Nephron (organoid): ENCODE data around the gene SMOC2.

Experiments
- H3K27ac Mint-ChIP-seq, 3 experiments: 2 replicates each; pipeline ENCODE4 v1.8.0; 2020; ENCODE audit warnings: mixed read lengths in 3 of 3, mild to moderate bottlenecking in 2 of 3, moderate library complexity in 1 of 3
- H3K27me3 Mint-ChIP-seq: 2 replicates; pipeline ENCODE4 v1.8.0; 2021; ENCODE audit warnings: low read depth, mild to moderate bottlenecking, moderate library complexity, mixed read lengths
- H3K36me3 Mint-ChIP-seq: 2 replicates; pipeline ENCODE4 v1.8.0; 2020; ENCODE audit warnings: low read depth, mixed read lengths
- H3K4me1 Mint-ChIP-seq: 2 replicates; pipeline ENCODE4 v1.8.0; 2020; ENCODE audit warnings: mixed read lengths
- H3K4me3 Mint-ChIP-seq, 3 experiments: 2 replicates each; pipeline ENCODE4 v1.8.0; 2020; ENCODE audit warnings: mild to moderate bottlenecking in 3 of 3, mixed read lengths in 3 of 3, moderate library complexity in 2 of 3
- H3K9me3 Mint-ChIP-seq: 2 replicates; pipeline ENCODE4 v1.8.0; 2020; ENCODE audit warnings: mixed read lengths
- CTCF ChIP-seq, 3 experiments: fragments of 200-600 bp; sonication (generic); IDR thresholded peaks; one replicate each; pipeline ENCODE4 v1.5.0; 2021; ENCODE audit warnings: antibody characterized with exemption in 3 of 3; ENCODE audit not compliant: unreplicated experiment in 3 of 3

The SMOC2 gene

DNA sequence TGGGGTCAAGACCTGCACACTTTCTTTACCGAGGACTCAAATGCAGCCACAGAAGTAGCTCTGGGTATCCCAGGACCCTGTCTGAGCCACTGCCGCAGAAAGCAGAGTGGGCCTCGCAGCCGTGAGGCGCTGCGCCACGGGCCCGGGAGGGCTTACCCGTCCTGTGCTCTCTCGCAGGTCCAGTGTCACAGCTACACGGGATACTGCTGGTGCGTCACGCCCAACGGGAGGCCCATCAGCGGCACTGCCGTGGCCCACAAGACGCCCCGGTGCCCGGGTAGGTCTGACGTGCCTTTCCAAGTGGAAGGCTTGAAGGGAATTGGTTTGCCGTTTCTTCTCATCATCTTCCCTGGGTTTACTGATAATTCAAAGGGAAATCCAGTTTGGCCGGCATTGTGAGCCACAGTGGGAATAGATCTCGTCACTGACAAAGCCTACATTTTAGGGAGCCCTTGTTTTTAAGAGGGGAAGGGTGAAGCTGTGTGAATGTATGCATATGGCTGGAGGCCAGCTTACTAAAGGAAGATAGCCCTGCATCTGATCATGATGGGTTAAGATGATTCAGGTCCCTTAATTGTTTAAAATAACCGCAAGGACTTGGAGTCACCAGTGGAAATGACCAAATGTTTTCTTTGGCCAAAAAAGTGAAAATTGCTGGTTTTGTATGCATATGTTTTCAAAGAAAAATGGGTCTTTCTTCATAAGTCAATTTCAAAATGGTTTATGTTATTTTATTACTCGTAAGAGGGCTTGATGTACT is 86.6 kb downstream of the SMOC2 start:
- Mint-ChIP-seq H3K4me1 (peaks cover 71% of the 10 kb centered on the region), H3K36me3 (peaks cover 2% of the 10 kb centered on the region), H3K9me3 (no peaks in the 10 kb centered on the region), H3K27ac (peak overlapping the region in 2 of 3 experiments; percentile 78), H3K4me3 (no peak overlapping the region), H3K27me3 (peaks cover 12% of the 10 kb centered on the region)
- TF ChIP-seq CTCF (IDR thresholded peaks at IDR 0.05; ENCODE audit: unreplicated experiment in 3 of 3): no peak

- Mint-ChIP-seq H3K27ac (peak overlapping the region in 1 of 3 experiments; percentile 53), H3K27me3 (peaks cover 12% of the 10 kb centered on the region), H3K9me3 (no peaks in the 10 kb centered on the region), H3K4me1 (peaks cover 80% of the 10 kb centered on the region), H3K36me3 (no peaks in the 10 kb centered on the region), H3K4me3 (no peak overlapping the region)
- TF ChIP-seq CTCF (IDR thresholded peaks at IDR 0.05; ENCODE audit: unreplicated experiment in 3 of 3): no peak
Observed at GRCh38 chr6:168528474-168529095, 87.6 kb downstream of the SMOC2 start.

DNA sequence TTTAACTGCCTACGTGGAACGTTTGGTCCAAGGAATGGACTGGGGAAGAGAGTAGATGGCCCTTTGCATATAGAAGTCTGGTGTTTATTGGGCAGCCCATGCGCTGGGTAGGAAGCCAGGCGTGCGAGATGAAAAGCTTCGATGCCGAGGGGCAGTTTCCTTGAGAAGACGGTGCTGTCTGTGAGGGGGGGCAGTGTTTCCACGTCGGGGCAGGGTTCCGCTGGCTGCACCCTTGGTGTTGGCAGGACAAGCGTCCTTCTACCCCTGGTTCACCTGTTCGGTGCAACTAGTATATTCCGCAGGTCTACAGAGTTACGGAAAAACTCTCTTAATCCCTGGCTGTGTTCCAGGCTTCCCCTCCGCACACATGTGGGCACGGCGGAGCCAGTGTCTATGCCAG is 88.2 kb downstream of the SMOC2 start:
- H3K9me3 Mint-ChIP-seq: no peaks in the 10 kb centered on the region
- no peak overlapping the region for H3K4me3 Mint-ChIP-seq
- H3K4me1 Mint-ChIP-seq: peaks cover 75% of the 10 kb centered on the region
- no peak overlapping the region for H3K27ac Mint-ChIP-seq
- TF ChIP-seq CTCF (IDR thresholded peaks at IDR 0.05; ENCODE audit: unreplicated experiment in 3 of 3): no peak
- peaks cover 12% of the 10 kb centered on the region for H3K27me3 Mint-ChIP-seq
- H3K36me3 Mint-ChIP-seq: no peaks in the 10 kb centered on the region

GRCh38 chr6:168530653-168531071 is 89.7 kb downstream of the SMOC2 start:
- peak in 1 of 3 experiments; percentile 7 for TF ChIP-seq CTCF (IDR thresholded peaks at IDR 0.05; ENCODE audit: unreplicated experiment in 3 of 3)
- H3K27ac Mint-ChIP-seq: no peak overlapping the region
- no peaks in the 10 kb centered on the region for H3K36me3 Mint-ChIP-seq
- peaks cover 12% of the 10 kb centered on the region for H3K27me3 Mint-ChIP-seq
- H3K4me1 Mint-ChIP-seq: peaks cover 70% of the 10 kb centered on the region
- H3K4me3 Mint-ChIP-seq: no peak overlapping the region
- no peaks in the 10 kb centered on the region for H3K9me3 Mint-ChIP-seq

- H3K9me3 Mint-ChIP-seq: no peaks in the 10 kb centered on the region
- peaks cover 12% of the 10 kb centered on the region for H3K27me3 Mint-ChIP-seq
- no peak for TF ChIP-seq CTCF (IDR thresholded peaks at IDR 0.05; ENCODE audit: unreplicated experiment in 3 of 3)
- no peaks in the 10 kb centered on the region for H3K36me3 Mint-ChIP-seq
- H3K4me3 Mint-ChIP-seq: no peak overlapping the region
- no peak overlapping the region for H3K27ac Mint-ChIP-seq
- peaks cover 70% of the 10 kb centered on the region for H3K4me1 Mint-ChIP-seq
Observed at GRCh38 chr6:168532070-168532469, 91.1 kb downstream of the SMOC2 start.
